Keratinocyte (primary cell): ENCODE measurements around the gene UTP4. TPM values are rescaled to one million over a fixed set of nuclear protein-coding genes. Genes with fewer than 3 reads are reported as not detected.

Experiments
- DNase-seq: peaks from one replicate; pipeline ENCODE4 v3.0.0-alpha.2; 2011; ENCODE audit warnings: low read depth, missing footprints, low spot score
- FAIRE-seq: peaks from 2 replicates; lab custom pipeline; 2011; peaks lifted over from hg19 to GRCh38; lab: Jason Lieb, UNC
- H2AFZ ChIP-seq: 2 replicates; pipeline ENCODE4 v1.6.0; 2012; ENCODE audit warnings: low read length, control low read depth, inconsistent platforms; ENCODE audit not compliant: control insufficient read depth
- H3K27ac ChIP-seq: 2 replicates; pipeline ENCODE4 v1.5.1; 2011; ENCODE audit warnings: low read length; ENCODE audit not compliant: control insufficient read depth, insufficient read depth
- H3K27me3 ChIP-seq: 3 replicates; pipeline ENCODE4 v1.6.0; 2011; ENCODE audit warnings: low read length; ENCODE audit not compliant: control insufficient read depth, insufficient read depth; ENCODE audit errors: extremely low read depth
- H3K36me3 ChIP-seq, 2 experiments: 2 replicates in 1 of 2; 3 replicates in 1 of 2; pipeline ENCODE4 v1.5.1; 2011; ENCODE audit warnings: low read length in 2 of 2, mild to moderate bottlenecking in 1 of 2; ENCODE audit not compliant: control insufficient read depth in 2 of 2, insufficient read depth in 2 of 2; ENCODE audit errors: extremely low read depth in 1 of 2
- H3K4me1 ChIP-seq: 3 replicates; pipeline ENCODE4 v1.5.1; 2011; ENCODE audit warnings: low read length; ENCODE audit not compliant: control insufficient read depth, insufficient read depth; ENCODE audit errors: extremely low read depth
- H3K4me2 ChIP-seq: 3 replicates; pipeline ENCODE4 v1.6.0; 2011; ENCODE audit warnings: low read depth, low read length; ENCODE audit not compliant: control insufficient read depth, insufficient read depth; ENCODE audit errors: extremely low read depth
- H3K4me3 ChIP-seq, 3 experiments: fragments of 200-600 bp in 1 of 3; sonication (generic) in 1 of 3; 2 replicates in 2 of 3; 3 replicates in 1 of 3; pipeline ENCODE4 v1.5.1; 2011 to 2016; ENCODE audit warnings: low read length in 3 of 3, mild to moderate bottlenecking in 3 of 3, control low read depth in 2 of 3, inconsistent platforms in 1 of 3, low read depth in 1 of 3, mixed read lengths in 1 of 3, mixed run types in 1 of 3, moderate library complexity in 1 of 3; ENCODE audit not compliant: control insufficient read depth in 2 of 3, insufficient read depth in 2 of 3; ENCODE audit errors: extremely low read depth in 1 of 3
- H3K79me2 ChIP-seq: 2 replicates; pipeline ENCODE4 v1.6.0; 2012; ENCODE audit warnings: low read length; ENCODE audit not compliant: control insufficient read depth, insufficient read depth
- H3K9ac ChIP-seq: 3 replicates; pipeline ENCODE4 v1.6.0; 2011; ENCODE audit warnings: low read length; ENCODE audit not compliant: control insufficient read depth, insufficient read depth; ENCODE audit errors: extremely low read depth
- H3K9me1 ChIP-seq: 3 replicates; pipeline ENCODE4 v1.6.0; 2011; ENCODE audit warnings: low read length; ENCODE audit not compliant: control insufficient read depth, insufficient read depth; ENCODE audit errors: extremely low read depth
- H3K9me3 ChIP-seq: 2 replicates; pipeline ENCODE4 v1.5.1; 2012; ENCODE audit warnings: low read depth, low read length; ENCODE audit not compliant: control insufficient read depth
- H4K20me1 ChIP-seq: 3 replicates; pipeline ENCODE4 v1.6.0; 2011; ENCODE audit warnings: low read length; ENCODE audit not compliant: control insufficient read depth, insufficient read depth; ENCODE audit errors: extremely low read depth
- CTCF ChIP-seq, 3 experiments: IDR thresholded peaks in 1 of 3; conservative IDR thresholded peaks in 1 of 3; optimal IDR thresholded peaks in 1 of 3; 2 replicates in 2 of 3; 3 replicates in 1 of 3; pipeline versions ENCODE3 to v1.5.1; 2011; ENCODE audit warnings: low read length in 3 of 3, mild to moderate bottlenecking in 3 of 3, moderate library complexity in 2 of 3, control low read depth in 1 of 3, inconsistent platforms in 1 of 3; ENCODE audit not compliant: insufficient read depth in 2 of 3; ENCODE audit errors: extremely low read depth in 1 of 3
- EZH2 ChIP-seq: IDR thresholded peaks from one replicate; pipeline ENCODE4 v1.6.1; 2012; ENCODE audit warnings: inconsistent platforms, mild to moderate bottlenecking, low read length, moderate library complexity
- dilution Hi-C: fragments of 300-500 bp; cut with MboI; formaldehyde crosslinking; loops from one replicate; pipeline ENCODE4 v1.7.0; 2020; ENCODE audit warnings: low sequenced_read_pairs; ENCODE audit not compliant: extremely low pct_ligation_motif_present
- polyA plus RNA-seq, 5 experiments: library from polyadenylated mRNA; depleted of rRNA in 3 of 5; stranded (reverse) in 3 of 5; stranded (forward) in 1 of 5; unstranded in 1 of 5; fragments of >200 nt; gene quantifications; 1 replicate in 1 of 5; 2 replicates in 3 of 5; 3 replicates in 1 of 5; pipeline versions ENCODE4 v1.2.1 to v1.2.3, GENCODE V29; 2011 to 2012; ENCODE audit warnings: missing spikeins in 2 of 5, low read depth in 1 of 5, low replicate concordance in 1 of 5

The UTP4 gene
- polyA plus RNA-seq, 1 donor (not counting 4 experiments of a cell fraction or from before 2014, with no cell fraction given), result 106 TPM

GRCh38 chr16:69201291-69201690 lies 68.8 kb downstream of the UTP4 start:
- Histone ChIP-seq H3K9ac (no peak overlapping the region), H3K9me1 (no peaks in the 10 kb centered on the region), H2AFZ (no peak overlapping the region), H3K79me2 (peaks cover 60% of the 10 kb centered on the region), H3K36me3 (no peaks in the 10 kb centered on the region), H3K4me2 (no peak overlapping the region), H3K4me3 (no peak overlapping the region), H3K27ac (peak overlapping the region; percentile 36), H3K9me3 (no peaks in the 10 kb centered on the region), H4K20me1 (no peaks in the 10 kb centered on the region), H3K4me1 (peaks cover 47% of the 10 kb centered on the region), H3K27me3 (no peaks in the 10 kb centered on the region)
- DNase-seq, result no peak
- dilution Hi-C loops, result no loop called here
- FAIRE-seq, result no peak
- TF ChIP-seq CTCF (optimal IDR thresholded peaks at IDR 0.05 in 1 of 3, IDR thresholded peaks at IDR 0.05 in 1 of 3, conservative IDR thresholded peaks at IDR 0.05 in 1 of 3; ENCODE audit: extremely low read depth in 1 of 3, insufficient read depth in 2 of 3, low read length in 3 of 3) (no peak), EZH2 (no peak)

GRCh38 chr16:69201787-69202186 lies 69.3 kb downstream of the UTP4 start:
- Histone ChIP-seq H3K79me2 (peaks cover 55% of the 10 kb centered on the region), H3K27me3 (no peaks in the 10 kb centered on the region), H2AFZ (no peak overlapping the region), H3K27ac (peak overlapping the region; percentile 70), H3K9me1 (no peaks in the 10 kb centered on the region), H3K4me2 (no peak overlapping the region), H3K9ac (peak overlapping the region; percentile 5), H3K36me3 (no peaks in the 10 kb centered on the region), H3K4me3 (no peak overlapping the region), H3K9me3 (no peaks in the 10 kb centered on the region), H3K4me1 (peaks cover 47% of the 10 kb centered on the region), H4K20me1 (no peaks in the 10 kb centered on the region)
- TF ChIP-seq CTCF (optimal IDR thresholded peaks at IDR 0.05 in 1 of 3, IDR thresholded peaks at IDR 0.05 in 1 of 3, conservative IDR thresholded peaks at IDR 0.05 in 1 of 3; ENCODE audit: extremely low read depth in 1 of 3, insufficient read depth in 2 of 3, low read length in 3 of 3) (no peak), EZH2 (no peak)
- peak; percentile 86 for FAIRE-seq
- dilution Hi-C loops, result no loop called here
- no peak for DNase-seq
